C4-2B (cell line): ENCODE data around the gene CFAP68.
"Not testable (repeated sequence)": the region's sequence is repeated elsewhere in the genome, so short reads cannot be mapped to it uniquely, and the experiment has no call there.

ENCODE experiments used
- H3K27ac ChIP-seq: fragments of 450-650 bp; 2 replicates; pipeline ENCODE4 v1.5.1; 2017
- CTCF ChIP-seq: fragments of 450-650 bp; conservative IDR thresholded peaks from 2 replicates; pipeline ENCODE4 v1.5.1; 2017; ENCODE audit warnings: mild to moderate bottlenecking
- ZFX ChIP-seq: fragments of 450-650 bp; IDR thresholded peaks from 2 replicates; pipeline ENCODE4 v1.6.1; 2017

Gene CFAP68

GRCh38 chr11:111870522-111870885 is 8.8 kb upstream of the CFAP68 start:
- H3K27ac ChIP-seq, result peak overlapping the region; percentile 90
- TF ChIP-seq CTCF, result no peak

DNA sequence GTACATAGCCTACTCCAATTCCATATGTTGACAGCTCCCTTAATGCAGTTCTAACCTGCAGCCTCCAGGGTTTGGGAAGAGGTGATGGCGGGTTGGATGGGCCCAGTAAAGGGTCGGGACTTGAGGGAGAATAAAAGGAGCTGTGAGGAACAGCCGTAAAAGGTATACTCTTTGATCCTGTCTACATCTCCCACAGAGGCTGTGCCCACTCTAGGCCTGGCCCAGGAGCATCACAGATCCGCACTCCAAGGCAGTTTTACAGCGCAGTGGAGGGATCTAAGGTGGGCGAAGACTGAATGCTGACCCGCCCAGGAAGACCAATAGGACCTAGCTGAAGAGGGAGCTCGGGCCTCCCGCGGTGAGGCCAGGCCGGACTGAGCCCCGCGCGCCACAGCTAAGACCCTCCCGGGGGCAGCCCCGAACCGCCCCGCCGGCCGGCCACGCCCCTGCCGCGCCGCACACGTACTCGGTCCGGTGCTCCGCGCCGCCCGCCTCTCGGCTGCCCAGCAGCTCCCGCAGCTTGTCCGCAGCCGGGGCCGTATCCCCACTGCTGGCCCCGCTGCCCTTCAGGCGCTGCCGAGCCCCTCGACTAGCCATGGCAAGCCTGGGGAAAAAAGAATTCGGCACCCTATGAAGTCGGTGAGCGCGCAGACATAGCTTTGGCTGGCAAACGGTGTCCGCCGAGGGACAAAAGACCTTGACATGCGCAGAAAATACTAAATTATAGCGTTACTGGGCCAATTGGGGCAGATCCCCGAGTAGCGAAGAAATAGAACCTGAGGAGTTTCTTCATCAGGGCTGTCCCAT is 8.3 kb upstream of the CFAP68 start, which contains the start of gene ALG9:
Gene ALG9, minus strand, starts transcription at position 696 of the 807 bp plus-strand sequence. Its CDS starts 99 bp downstream, at position 597.
- peak within 1 kb of the TSS; percentile 90 for H3K27ac ChIP-seq
- TF ChIP-seq CTCF (peak; percentile 48), ZFX (peak; percentile 87)

DNA sequence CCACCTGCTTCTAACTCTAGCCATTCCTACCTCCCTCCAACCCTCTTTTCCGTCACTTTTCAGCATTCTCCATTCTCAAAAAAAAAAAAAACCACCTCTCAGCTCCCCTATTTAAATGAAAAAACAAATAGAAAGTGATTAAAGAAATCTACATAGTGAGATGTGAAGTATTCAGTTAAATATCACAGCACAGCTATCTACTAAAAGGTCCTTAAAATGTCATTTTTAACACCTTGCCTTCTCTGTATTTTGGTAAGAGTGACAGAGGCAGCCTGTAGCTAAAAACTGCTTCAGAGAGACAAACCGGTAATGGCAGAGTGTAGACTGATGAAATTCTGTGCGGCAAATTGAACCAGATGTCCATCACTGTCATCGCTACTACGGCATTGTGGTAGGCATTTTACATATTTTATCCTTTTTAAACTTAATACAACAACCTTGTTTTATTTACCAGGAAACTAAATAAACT is 7.6 kb upstream of the CFAP68 start:
- peak overlapping the region; percentile 90 for H3K27ac ChIP-seq

DNA sequence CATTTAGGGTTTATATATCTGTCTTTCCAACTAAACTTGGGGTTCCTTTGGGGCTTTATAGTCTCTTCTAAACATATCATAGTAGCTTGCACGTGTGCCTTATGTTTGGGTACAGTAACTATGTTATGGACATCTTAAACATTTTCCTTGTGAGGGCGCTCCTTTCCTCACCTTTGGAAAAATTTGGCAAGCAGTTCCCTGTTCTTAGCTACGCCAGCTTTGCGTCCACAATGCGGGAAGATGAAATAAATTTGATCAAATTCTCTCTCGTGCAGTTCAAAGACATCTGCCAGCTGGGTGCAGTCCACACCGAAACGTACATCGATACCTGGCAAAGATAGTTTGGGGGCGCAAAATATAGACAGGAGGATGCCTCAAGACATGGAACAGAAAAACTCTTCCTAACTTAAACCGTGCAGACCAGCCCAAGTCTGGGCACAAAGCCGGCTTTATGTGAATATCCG is 924 bp upstream of the CFAP68 start:
- TF ChIP-seq CTCF, result no peak
- TF ChIP-seq ZFX, result no peak
- peak overlapping the region; percentile 86 for H3K27ac ChIP-seq

More for the DNA sequence above, 7.6 kb upstream of the CFAP68 start:
- TF ChIP-seq CTCF (no peak), ZFX (no peak)

GRCh38 chr11:111879637-111879960 is 258 bp downstream of the CFAP68 start:
- peak overlapping the region; percentile 86 for H3K27ac ChIP-seq

GRCh38 chr11:111882202-111882601 is 2.9 kb downstream of the CFAP68 start:
- no peak overlapping the region for H3K27ac ChIP-seq
- TF ChIP-seq ZFX, result no peak
- no peak for TF ChIP-seq CTCF

More at GRCh38 chr11:111879637-111879960, 258 bp downstream of the CFAP68 start:
- TF ChIP-seq CTCF (no peak), ZFX (no peak)

- H3K27ac ChIP-seq, result not testable (repeated sequence)
Measured at GRCh38 chr11:111885053-111885452, 5.7 kb downstream of the CFAP68 start.

GRCh38 chr11:111886032-111886431 is 6.7 kb downstream of the CFAP68 start:
- no peak overlapping the region for H3K27ac ChIP-seq
- no peak for TF ChIP-seq ZFX
